HCT116 (cell line): Measurements from ENCODE around the gene KRT36.

ENCODE experiments used
- ATF3 ChIP-seq: IDR thresholded peaks from 2 replicates; pipeline ENCODE4 v1.6.1; 2012
- CEBPB ChIP-seq: IDR thresholded peaks from 2 replicates; pipeline ENCODE4 v1.6.1; 2012; ENCODE audit warnings: low read depth
- CTCF ChIP-seq, 3 experiments: fragments of 200-600 bp in 1 of 3; sonication (generic) in 1 of 3; IDR thresholded peaks in 2 of 3; conservative IDR thresholded peaks in 1 of 3; 2 replicates each; pipeline ENCODE4 v1.5.1; 2012 to 2017; ENCODE audit warnings: low read depth in 2 of 3, low read length in 2 of 3, antibody characterized with exemption in 1 of 3, borderline replicate concordance in 1 of 3, control low read depth in 1 of 3, mild to moderate bottlenecking in 1 of 3, mixed read lengths in 1 of 3, mixed run types in 1 of 3, moderate library complexity in 1 of 3; ENCODE audit not compliant: insufficient read depth in 1 of 3
- ELF1 ChIP-seq: IDR thresholded peaks from 2 replicates; pipeline ENCODE4 v1.6.1; 2012; ENCODE audit warnings: low read depth, borderline replicate concordance
- EZH2 ChIP-seq: fragments of 200-600 bp; sonication (generic); IDR thresholded peaks from 2 replicates; pipeline ENCODE4 v1.6.1; 2017; ENCODE audit warnings: antibody characterized with exemption, mixed run types
- POLR2A ChIP-seq: IDR thresholded peaks from 2 replicates; pipeline ENCODE4 v1.7.0; 2011; ENCODE audit warnings: borderline replicate concordance; ENCODE audit not compliant: insufficient read depth, insufficient read length; ENCODE audit errors: extremely low read depth
- POLR2AphosphoS5 ChIP-seq: IDR thresholded peaks from 2 replicates; pipeline ENCODE4 v1.6.1; 2011; ENCODE audit warnings: mild to moderate bottlenecking, low read depth, low read length, moderate library complexity
- REST ChIP-seq: IDR thresholded peaks from 2 replicates; pipeline ENCODE4 v1.6.1; 2012; ENCODE audit warnings: low read depth
- SIN3A ChIP-seq: IDR thresholded peaks from 2 replicates; pipeline ENCODE4 v1.6.1; 2012; ENCODE audit warnings: low read depth
- TCF7L2 ChIP-seq: IDR thresholded peaks from 2 replicates; pipeline ENCODE4 v1.7.0; 2011; ENCODE audit warnings: borderline replicate concordance, inconsistent platforms; ENCODE audit not compliant: insufficient read depth, insufficient read length; ENCODE audit errors: extremely low read depth
- ZNF274 ChIP-seq: fragments of 200-500 bp; sonication (Bioruptor generic); IDR thresholded peaks from 2 replicates; pipeline ENCODE4 v1.6.1; 2014; ENCODE audit warnings: mild to moderate bottlenecking, low read depth, low read length, inconsistent platforms

GRCh38 chr17:41531993-41532392, 42.3 kb upstream of the KRT36 start:
- no peak for TF ChIP-seq CTCF (IDR thresholded peaks at IDR 0.05 in 2 of 3, conservative IDR thresholded peaks at IDR 0.05 in 1 of 3; ENCODE audit: borderline replicate concordance in 1 of 3, insufficient read depth in 1 of 3, low read depth in 2 of 3, low read length in 2 of 3)
- TF ChIP-seq ATF3: no peak
- TF ChIP-seq POLR2AphosphoS5: no peak
- no peak for TF ChIP-seq ZNF274
- TF ChIP-seq POLR2A: no peak
- TF ChIP-seq EZH2: no peak
- no peak for TF ChIP-seq ELF1
- no peak for TF ChIP-seq SIN3A
- no peak for TF ChIP-seq CEBPB
- no peak for TF ChIP-seq REST
- TF ChIP-seq TCF7L2: no peak
